Measurements from ENCODE around the gene TLCD5.

GRCh38 chr11:120365512-120365911 lies 40.4 kb downstream of the TLCD5 start:
- TF ChIP-seq CTCF (conservative IDR thresholded peaks at IDR 0.05; ENCODE audit: low read depth, low read length) (no peak), EZH2 (IDR thresholded peaks at IDR 0.05; ENCODE audit: borderline replicate concordance, low read depth, low read length, poor library complexity, severe bottlenecking) (no peak)
